Mesendoderm (in vitro differentiated cells): Measurements from ENCODE around the gene OR9Q1.

ENCODE experiments used
- DNase-seq: peaks from one replicate; pipeline ENCODE4 v3.0.0; 2013
- H2AK5ac ChIP-seq: 2 replicates; pipeline ENCODE4 v1.6.1; 2013; ENCODE audit warnings: low read length, inconsistent platforms
- H2BK120ac ChIP-seq: 2 replicates; pipeline ENCODE4 v1.6.1; 2013; ENCODE audit warnings: low read depth, mild to moderate bottlenecking, low read length, moderate library complexity, mixed read lengths
- H2BK15ac ChIP-seq: replicated peaks from 2 replicates; pipeline ENCODE4 v1.6.1; 2013; ENCODE audit warnings: low read depth, mild to moderate bottlenecking, moderate library complexity
- H2BK5ac ChIP-seq: 2 replicates; pipeline ENCODE4 v1.6.1; 2013; ENCODE audit warnings: low read length, inconsistent platforms
- H3K18ac ChIP-seq: 2 replicates; pipeline ENCODE4 v1.6.1; 2013; ENCODE audit warnings: mild to moderate bottlenecking, low read length, mixed read lengths
- H3K23ac ChIP-seq: one replicate; pipeline ENCODE4 v1.6.1; 2013; ENCODE audit warnings: low read length
- H3K27ac ChIP-seq: 2 replicates; pipeline ENCODE4 v1.5.1; 2013; ENCODE audit warnings: low read depth, mild to moderate bottlenecking, inconsistent platforms, low read length, moderate library complexity
- H3K27me3 ChIP-seq: 2 replicates; pipeline ENCODE4 v1.6.1; 2013; ENCODE audit warnings: low read length, control low read depth, mild to moderate bottlenecking, inconsistent platforms; ENCODE audit not compliant: insufficient read depth, poor library complexity
- H3K36me3 ChIP-seq: 2 replicates; pipeline ENCODE4 v1.6.1; 2013; ENCODE audit warnings: low read length, inconsistent platforms; ENCODE audit not compliant: control insufficient read depth, insufficient read depth
- H3K4ac ChIP-seq: one replicate; pipeline ENCODE4 v1.6.1; 2013; ENCODE audit warnings: low read depth, mild to moderate bottlenecking, low read length, moderate library complexity
- H3K4me1 ChIP-seq: 2 replicates; pipeline ENCODE4 v1.6.1; 2013; ENCODE audit warnings: low read depth, low read length, inconsistent platforms; ENCODE audit not compliant: control insufficient read depth
- H3K4me2 ChIP-seq: 2 replicates; pipeline ENCODE4 v1.6.1; 2013; ENCODE audit warnings: low read length
- H3K4me3 ChIP-seq: 2 replicates; pipeline ENCODE4 v1.5.1; 2013; ENCODE audit warnings: mild to moderate bottlenecking, low read length
- H3K56ac ChIP-seq: one replicate; pipeline ENCODE4 v1.6.1; 2013; ENCODE audit warnings: low read length
- H3K79me1 ChIP-seq: 2 replicates; pipeline ENCODE4 v1.6.1; 2013; ENCODE audit warnings: low read length, inconsistent platforms
- H3K79me2 ChIP-seq: 2 replicates; pipeline ENCODE4 v1.6.1; 2013; ENCODE audit warnings: mild to moderate bottlenecking, low read length; ENCODE audit not compliant: control insufficient read depth, insufficient read depth
- H3K9ac ChIP-seq: 2 replicates; pipeline ENCODE4 v1.6.1; 2013; ENCODE audit warnings: low read length, inconsistent platforms
- H4K5ac ChIP-seq: one replicate; pipeline ENCODE4 v1.6.1; 2013; ENCODE audit warnings: low read length
- H4K8ac ChIP-seq: one replicate; pipeline ENCODE4 v1.6.1; 2013; ENCODE audit warnings: low read depth, mild to moderate bottlenecking, control low read depth, low read length, moderate library complexity
- WGBS: extraction: QIAGEN DNeasy Blood & Tissue Kit; methylation state at CpG from one replicate; pipeline ENCODE4 v1.1.7; 2013; ENCODE audit warnings: low lambda C conversion rate, missing lambda C conversion rate; ENCODE audit not compliant: insufficient coverage; ENCODE audit errors: extremely low coverage; 5-methylcytosine and 5-hydroxymethylcytosine counted together

Gene OR9Q1

GRCh38 chr11:58039589-58039988 lies 15.9 kb downstream of the OR9Q1 start:
- no peak overlapping the region for H3K56ac ChIP-seq
- no peaks in the 10 kb centered on the region for H3K4me1 ChIP-seq
- H3K9ac ChIP-seq, result no peak overlapping the region
- no peak overlapping the region for H3K18ac ChIP-seq
- no peak overlapping the region for H3K27ac ChIP-seq
- H2BK120ac ChIP-seq, result no peak overlapping the region
- H4K8ac ChIP-seq, result no peak overlapping the region
- no peaks in the 10 kb centered on the region for H3K79me1 ChIP-seq
- no peak for DNase-seq
- H3K27me3 ChIP-seq, result no peaks in the 10 kb centered on the region
- H3K4me2 ChIP-seq, result no peak overlapping the region
- H3K4me3 ChIP-seq, result no peak overlapping the region
- H3K36me3 ChIP-seq, result no peaks in the 10 kb centered on the region
- H3K23ac ChIP-seq, result no peak overlapping the region
- H4K5ac ChIP-seq, result no peak overlapping the region
- H2BK15ac ChIP-seq, result no peak overlapping the region
- no peak overlapping the region for H2AK5ac ChIP-seq
- H3K79me2 ChIP-seq, result no peaks in the 10 kb centered on the region
- H2BK5ac ChIP-seq, result no peak overlapping the region
- no peak overlapping the region for H3K4ac ChIP-seq

DNA sequence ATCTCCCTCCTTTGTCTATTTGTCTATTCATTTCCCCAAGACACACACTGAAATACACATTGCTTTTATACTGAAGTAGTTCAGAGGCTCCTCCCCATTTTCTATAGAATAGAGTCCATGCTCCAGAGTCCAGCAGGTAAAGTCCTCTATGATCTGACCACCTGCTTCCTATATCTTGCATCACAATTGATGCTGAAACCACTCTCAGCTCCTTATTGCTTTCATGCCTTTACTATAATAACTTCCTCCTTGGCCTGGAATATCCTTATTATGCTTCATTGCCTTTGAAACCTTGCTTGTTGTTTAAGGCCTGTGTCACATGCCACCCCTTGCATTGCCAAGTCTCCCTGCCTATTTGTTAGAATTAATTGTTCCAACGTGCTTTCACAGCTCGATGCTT lies 19.7 kb downstream of the OR9Q1 start:
- no CpG with 5 or more reads among the region's 2 CpGs for WGBS
- Histone ChIP-seq H3K18ac (no peak overlapping the region), H4K8ac (no peak overlapping the region), H3K4ac (no peak overlapping the region), H3K9ac (no peak overlapping the region), H4K5ac (no peak overlapping the region), H3K79me2 (no peaks in the 10 kb centered on the region), H3K4me1 (no peaks in the 10 kb centered on the region), H3K36me3 (no peaks in the 10 kb centered on the region), H2BK5ac (no peak overlapping the region), H3K4me3 (no peak overlapping the region), H3K79me1 (no peaks in the 10 kb centered on the region), H3K4me2 (no peak overlapping the region), H2BK120ac (no peak overlapping the region), H3K27me3 (no peaks in the 10 kb centered on the region), H3K56ac (no peak overlapping the region), H2AK5ac (no peak overlapping the region), H2BK15ac (no peak overlapping the region), H3K27ac (no peak overlapping the region), H3K23ac (no peak overlapping the region)
- DNase-seq, result no peak

DNA sequence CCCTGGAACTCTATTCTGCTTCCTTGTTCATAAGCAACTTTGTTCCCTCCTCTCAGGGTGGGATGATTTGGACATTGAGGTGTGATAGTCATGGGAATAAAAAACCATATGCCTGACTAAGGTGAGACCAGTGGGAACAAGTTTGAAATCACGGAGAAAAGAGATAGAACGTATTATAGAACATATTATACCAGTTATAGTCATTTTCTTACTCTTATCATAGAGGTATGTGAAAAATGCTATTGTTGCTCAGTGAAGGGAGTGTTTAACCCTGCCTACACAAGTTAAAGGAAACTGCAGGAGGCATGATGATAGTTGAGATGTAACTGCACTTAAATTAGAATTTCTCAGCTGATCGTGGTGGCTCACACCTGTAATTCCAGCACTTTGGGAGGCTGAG lies 22.6 kb downstream of the OR9Q1 start:
- DNase-seq, result no peak
- Histone ChIP-seq H3K36me3 (no peaks in the 10 kb centered on the region), H3K79me2 (no peaks in the 10 kb centered on the region), H4K8ac (no peak overlapping the region), H3K27ac (no peak overlapping the region), H4K5ac (no peak overlapping the region), H2BK120ac (no peak overlapping the region), H2AK5ac (no peak overlapping the region), H2BK15ac (no peak overlapping the region), H3K27me3 (no peaks in the 10 kb centered on the region), H3K9ac (no peak overlapping the region), H3K4me1 (no peaks in the 10 kb centered on the region), H2BK5ac (no peak overlapping the region), H3K4ac (no peak overlapping the region), H3K4me2 (no peak overlapping the region), H3K18ac (no peak overlapping the region), H3K79me1 (no peaks in the 10 kb centered on the region), H3K56ac (no peak overlapping the region), H3K4me3 (no peak overlapping the region), H3K23ac (no peak overlapping the region)
- WGBS, result no CpG with 5 or more reads among the region's 3 CpGs

GRCh38 chr11:58047818-58048217 lies 24.1 kb downstream of the OR9Q1 start:
- H2BK5ac ChIP-seq, result no peak overlapping the region
- no peak overlapping the region for H4K5ac ChIP-seq
- H3K4me2 ChIP-seq, result no peak overlapping the region
- no peak overlapping the region for H3K4ac ChIP-seq
- H3K27ac ChIP-seq, result no peak overlapping the region
- no peaks in the 10 kb centered on the region for H3K4me1 ChIP-seq
- no peak overlapping the region for H2BK120ac ChIP-seq
- DNase-seq, result no peak
- H3K18ac ChIP-seq, result no peak overlapping the region
- H3K79me1 ChIP-seq, result no peaks in the 10 kb centered on the region
- H4K8ac ChIP-seq, result no peak overlapping the region
- H2AK5ac ChIP-seq, result no peak overlapping the region
- H3K56ac ChIP-seq, result no peak overlapping the region
- H3K4me3 ChIP-seq, result no peak overlapping the region
- WGBS, result no CpG with 5 or more reads among the region's 3 CpGs
- no peaks in the 10 kb centered on the region for H3K27me3 ChIP-seq
- no peak overlapping the region for H3K9ac ChIP-seq
- H3K36me3 ChIP-seq, result no peaks in the 10 kb centered on the region
- no peaks in the 10 kb centered on the region for H3K79me2 ChIP-seq
- no peak overlapping the region for H3K23ac ChIP-seq
- no peak overlapping the region for H2BK15ac ChIP-seq

DNA sequence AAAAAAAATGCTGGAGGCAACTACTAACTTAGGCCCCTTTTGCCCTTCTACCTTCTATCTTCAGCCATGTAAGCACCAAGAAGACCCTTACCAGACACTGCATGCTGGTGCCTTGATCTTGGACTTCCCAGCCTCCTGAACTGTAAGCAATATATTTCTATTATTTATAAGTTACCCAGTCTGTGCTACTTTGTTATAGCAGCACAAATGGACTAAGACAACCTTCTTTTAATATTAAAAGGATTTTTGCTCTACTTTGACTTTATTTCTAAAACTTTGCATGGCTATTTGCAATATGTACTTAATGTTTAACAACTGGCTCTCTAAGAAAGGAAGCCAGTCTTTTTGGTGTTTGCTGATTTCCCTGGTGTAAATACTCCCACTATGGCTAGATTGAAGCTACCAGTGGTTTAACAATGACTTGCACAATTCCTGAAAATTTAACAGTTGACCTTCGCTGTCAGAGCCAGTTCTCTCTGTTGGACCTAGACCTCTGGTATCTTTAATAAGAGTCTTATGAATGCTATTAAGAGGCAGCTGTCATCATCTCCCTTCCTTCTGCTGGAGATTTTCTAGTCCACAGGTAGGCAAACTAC lies 32.2 kb downstream of the OR9Q1 start:
- H2BK120ac ChIP-seq, result no peak overlapping the region
- no peak overlapping the region for H4K8ac ChIP-seq
- no peak overlapping the region for H3K56ac ChIP-seq
- H3K79me2 ChIP-seq, result no peaks in the 10 kb centered on the region
- no peak overlapping the region for H3K18ac ChIP-seq
- no peak overlapping the region for H2BK15ac ChIP-seq
- no peak overlapping the region for H4K5ac ChIP-seq
- no peak overlapping the region for H3K23ac ChIP-seq
- H3K4ac ChIP-seq, result no peak overlapping the region
- no CpG with 5 or more reads among the region's 1 CpG for WGBS
- H2AK5ac ChIP-seq, result no peak overlapping the region
- H3K9ac ChIP-seq, result no peak overlapping the region
- peaks cover 3% of the 10 kb centered on the region for H3K4me1 ChIP-seq
- H3K79me1 ChIP-seq, result no peaks in the 10 kb centered on the region
- DNase-seq, result no peak
- H3K27me3 ChIP-seq, result no peaks in the 10 kb centered on the region
- H3K36me3 ChIP-seq, result no peaks in the 10 kb centered on the region
- no peak overlapping the region for H3K4me3 ChIP-seq
- no peak overlapping the region for H3K27ac ChIP-seq
- no peak overlapping the region for H3K4me2 ChIP-seq
- H2BK5ac ChIP-seq, result no peak overlapping the region

- no peak overlapping the region for H2BK120ac ChIP-seq
Observed at GRCh38 chr11:58057481-58057880, 33.8 kb downstream of the OR9Q1 start.

More at GRCh38 chr11:58057481-58057880, 33.8 kb downstream of the OR9Q1 start:
- Histone ChIP-seq H3K4me3 (no peak overlapping the region), H2BK15ac (no peak overlapping the region), H3K23ac (no peak overlapping the region), H2BK5ac (no peak overlapping the region), H3K18ac (no peak overlapping the region), H3K27me3 (no peaks in the 10 kb centered on the region), H4K5ac (no peak overlapping the region), H3K4ac (no peak overlapping the region), H2AK5ac (no peak overlapping the region), H3K79me1 (no peaks in the 10 kb centered on the region), H4K8ac (no peak overlapping the region), H3K27ac (no peak overlapping the region), H3K36me3 (no peaks in the 10 kb centered on the region), H3K9ac (no peak overlapping the region), H3K56ac (no peak overlapping the region), H3K79me2 (no peaks in the 10 kb centered on the region), H3K4me1 (peaks cover 6% of the 10 kb centered on the region), H3K4me2 (no peak overlapping the region)
- WGBS, result no CpG with 5 or more reads among the region's 3 CpGs
- DNase-seq, result no peak
